ENCODE measurements around the gene NYNRIN. TPM values are rescaled to one million over a fixed set of nuclear protein-coding genes. Genes with fewer than 3 reads are reported as not detected.

Gene NYNRIN
- total RNA-seq, 1 experiment from 2014 or later, result 18.7 TPM

DNA sequence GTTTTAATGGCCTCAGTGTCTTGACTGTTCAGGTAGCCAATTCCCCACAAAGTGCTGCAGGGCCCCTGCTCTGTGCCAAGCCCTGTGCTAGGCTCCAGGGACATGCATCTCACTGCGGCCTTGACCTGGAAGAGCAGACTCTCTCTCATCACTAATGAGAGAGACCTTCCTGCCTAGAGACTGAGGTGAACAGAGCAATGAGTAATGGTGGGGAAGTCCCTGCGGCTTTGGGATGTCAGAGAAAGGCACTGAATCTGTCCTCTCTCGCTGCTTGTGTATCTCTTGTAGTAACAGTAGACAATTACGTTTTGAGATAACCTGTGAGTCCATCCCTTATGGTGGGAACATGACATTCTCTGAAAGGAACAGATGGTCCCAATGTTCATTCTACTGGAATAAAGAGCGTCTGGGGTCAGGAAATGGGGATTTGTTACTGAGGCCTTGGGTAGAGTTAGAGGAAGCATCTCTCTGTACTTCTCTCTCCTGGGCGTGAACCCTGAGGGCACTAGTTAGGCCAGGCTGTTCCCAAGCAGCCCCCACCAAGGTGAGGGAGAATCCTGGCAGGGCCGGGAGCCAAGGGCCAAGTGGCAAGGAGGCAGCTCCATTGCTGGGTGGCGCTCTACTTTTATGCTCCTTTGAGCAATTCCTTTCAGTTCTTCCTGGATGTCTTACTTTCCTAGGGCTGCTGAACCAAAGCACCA is 17.3 kb upstream of the NYNRIN start:
- Histone ChIP-seq H3K14ac (ENCODE audit: insufficient read depth, low read length) (no peak overlapping the region), H2AFZ (ENCODE audit: low read length) (no peak overlapping the region), H3K9ac (ENCODE audit: extremely low read depth, insufficient read length, low read length) (no peak overlapping the region), H3K79me2 (ENCODE audit: insufficient read depth, low read length) (no peaks in the 10 kb centered on the region; the same call in 1 of the 2 replicates), H2BK15ac (ENCODE audit: low read depth, low read length) (no peak overlapping the region), H3K9me3 (ENCODE audit: control insufficient read depth, low read depth, low read length) (no peaks in the 10 kb centered on the region), H3K4me1 (ENCODE audit: insufficient read depth, low read length) (peaks cover 3% of the 10 kb centered on the region), H3K27ac (ENCODE audit: insufficient read length, low read depth, low read length) (no peak overlapping the region), H3K56ac (ENCODE audit: insufficient read length, low read depth, low read length) (no peak overlapping the region), H4K5ac (ENCODE audit: insufficient read length, low read depth, low read length) (no peak overlapping the region), H3K23me2 (ENCODE audit: insufficient read length, low read depth, low read length, poor library complexity, severe bottlenecking) (no peaks in the 10 kb centered on the region), H3T11ph (ENCODE audit: low read length) (no peak overlapping the region), H2BK120ac (ENCODE audit: low read depth, low read length, poor library complexity, severe bottlenecking) (no peak overlapping the region), H4K20me1 (ENCODE audit: control insufficient read depth, insufficient read depth, insufficient read length) (no peaks in the 10 kb centered on the region), H3K79me1 (ENCODE audit: insufficient read depth, low read depth, low read length, poor library complexity, severe bottlenecking) (no peaks in the 10 kb centered on the region), H2BK12ac (ENCODE audit: insufficient read length, low read depth, low read length) (no peak overlapping the region), H4K91ac (ENCODE audit: insufficient read length, low read depth, low read length) (no peak overlapping the region), H3K27me3 (ENCODE audit: insufficient read depth, low read length) (no peaks in the 10 kb centered on the region), H3K18ac (ENCODE audit: insufficient read length, low read depth, low read length) (no peak overlapping the region), H2AK5ac (ENCODE audit: insufficient read length, low read length) (no peak overlapping the region), H3K4me2 (ENCODE audit: insufficient read depth, insufficient read length, low read length) (no peak overlapping the region), H2BK20ac (ENCODE audit: low read depth, low read length, poor library complexity, severe bottlenecking) (no peak overlapping the region), H2BK5ac (ENCODE audit: insufficient read length, low read length) (no peak overlapping the region), H4K8ac (replicated peaks; ENCODE audit: insufficient read length, low read depth, low read length) (no peak overlapping the region), H3K23ac (ENCODE audit: insufficient read length, low read depth, low read length) (no peak overlapping the region), H3K4ac (ENCODE audit: low read depth, low read length) (no peak overlapping the region)
- Mint-ChIP-seq H3K9me3 (no peaks in the 10 kb centered on the region), H3K27ac (no peak overlapping the region), H3K36me3 (ENCODE audit: insufficient read depth in 1 of 3, low read depth in 3 of 3) (peaks cover 0 to 1% (median 0%) of the 10 kb centered on the region in 3 experiments; a peak in 4 of 7 replicates), H3K4me3 (no peak overlapping the region), H3K4me1 (peaks cover 25 to 34% of the 10 kb centered on the region in 2 experiments), H3K27me3 (ENCODE audit: low read depth) (no peaks in the 10 kb centered on the region; the same call in none of the 2 replicates)
- DNase-seq, result no peak
- TF ChIP-seq, protein P1, sequence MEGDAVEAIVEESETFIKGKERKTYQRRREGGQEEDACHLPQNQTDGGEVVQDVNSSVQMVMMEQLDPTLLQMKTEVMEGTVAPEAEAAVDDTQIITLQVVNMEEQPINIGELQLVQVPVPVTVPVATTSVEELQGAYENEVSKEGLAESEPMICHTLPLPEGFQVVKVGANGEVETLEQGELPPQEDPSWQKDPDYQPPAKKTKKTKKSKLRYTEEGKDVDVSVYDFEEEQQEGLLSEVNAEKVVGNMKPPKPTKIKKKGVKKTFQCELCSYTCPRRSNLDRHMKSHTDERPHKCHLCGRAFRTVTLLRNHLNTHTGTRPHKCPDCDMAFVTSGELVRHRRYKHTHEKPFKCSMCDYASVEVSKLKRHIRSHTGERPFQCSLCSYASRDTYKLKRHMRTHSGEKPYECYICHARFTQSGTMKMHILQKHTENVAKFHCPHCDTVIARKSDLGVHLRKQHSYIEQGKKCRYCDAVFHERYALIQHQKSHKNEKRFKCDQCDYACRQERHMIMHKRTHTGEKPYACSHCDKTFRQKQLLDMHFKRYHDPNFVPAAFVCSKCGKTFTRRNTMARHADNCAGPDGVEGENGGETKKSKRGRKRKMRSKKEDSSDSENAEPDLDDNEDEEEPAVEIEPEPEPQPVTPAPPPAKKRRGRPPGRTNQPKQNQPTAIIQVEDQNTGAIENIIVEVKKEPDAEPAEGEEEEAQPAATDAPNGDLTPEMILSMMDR (conservative IDR thresholded peaks at IDR 0.05), result no peak
- WGBS (ENCODE audit: extremely low coverage, insufficient read length, low lambda C conversion rate), result no CpG with 5 or more reads among the region's 8 CpGs
